ENCODE measurements around the gene APLNR.

Gene APLNR

DNA sequence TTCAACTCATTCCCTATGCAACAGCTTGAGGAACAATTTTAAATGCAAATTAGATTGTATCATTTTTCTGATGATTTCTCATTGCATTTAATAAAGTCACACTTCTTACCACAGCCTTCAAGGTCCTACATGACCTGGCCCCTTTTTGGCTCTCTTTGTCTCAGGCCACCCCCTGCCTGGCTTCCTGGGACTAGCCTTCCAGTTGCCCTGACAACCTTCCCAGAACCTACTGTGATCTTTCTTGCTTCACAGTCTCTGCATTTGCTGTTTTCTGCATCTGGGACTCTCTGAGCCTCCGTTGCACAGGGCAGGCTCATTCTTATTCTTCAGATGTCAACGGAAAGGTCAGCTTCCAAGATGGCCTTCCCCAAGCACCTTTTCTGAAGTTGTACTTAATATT is 12.9 kb downstream of the APLNR start:
- Histone ChIP-seq H3K79me2 (ENCODE audit: insufficient read depth, low read length) (no peaks in the 10 kb centered on the region), H3K9me2 (ENCODE audit: low read depth, low read length) (no peaks in the 10 kb centered on the region), H3K9me3 (ENCODE audit: low read length) (no peaks in the 10 kb centered on the region), H3K27ac (ENCODE audit: low read depth, low read length, poor library complexity, severe bottlenecking) (no peak overlapping the region), H3K4me1 (ENCODE audit: insufficient read depth, low read length, severe bottlenecking) (no peaks in the 10 kb centered on the region), H2AFZ (ENCODE audit: low read length) (no peak overlapping the region), H3K27me3 (ENCODE audit: insufficient read depth, low read length) (no peaks in the 10 kb centered on the region), H3K4me3 (ENCODE audit: low read depth, low read length, poor library complexity, severe bottlenecking) (no peak overlapping the region), H4K20me1 (ENCODE audit: insufficient read depth, low read length) (no peaks in the 10 kb centered on the region), H3K4me2 (ENCODE audit: low read length) (no peak overlapping the region), H3K9ac (ENCODE audit: low read length) (no peak overlapping the region), H3K36me3 (ENCODE audit: insufficient read depth, low read length) (no peaks in the 10 kb centered on the region), H3F3A (ENCODE audit: insufficient read depth, low read length) (no peaks in the 10 kb centered on the region)
- no peak for TF ChIP-seq EZH2 (IDR thresholded peaks at IDR 0.05; ENCODE audit: borderline replicate concordance, low read length)
- no peak for TF ChIP-seq CTCF (IDR thresholded peaks at IDR 0.05; ENCODE audit: low read length)

DNA sequence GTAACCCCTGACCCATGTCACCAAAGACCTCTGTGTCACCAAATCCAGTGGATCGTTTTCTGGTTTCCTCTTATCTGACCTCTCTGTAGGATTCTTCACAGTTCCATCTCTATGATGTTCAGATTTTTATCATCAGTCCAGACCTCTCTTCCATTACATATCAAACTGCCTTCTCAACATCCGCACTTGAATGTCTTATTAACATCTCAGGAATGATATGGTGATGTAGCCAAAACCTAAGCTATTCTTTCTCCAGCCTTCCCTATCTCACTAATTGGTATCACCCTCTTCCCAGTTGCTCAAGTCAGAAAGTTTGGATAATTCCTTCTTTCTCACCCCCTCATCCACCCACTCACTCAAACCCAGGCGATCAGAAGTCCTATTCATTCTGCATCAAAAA is 13.4 kb downstream of the APLNR start:
- Histone ChIP-seq H3K36me3 (ENCODE audit: insufficient read depth, low read length) (no peaks in the 10 kb centered on the region), H3K4me1 (ENCODE audit: insufficient read depth, low read length, severe bottlenecking) (no peaks in the 10 kb centered on the region), H3K9me3 (ENCODE audit: low read length) (no peaks in the 10 kb centered on the region), H4K20me1 (ENCODE audit: insufficient read depth, low read length) (no peaks in the 10 kb centered on the region), H3K9ac (ENCODE audit: low read length) (no peak overlapping the region), H3K4me3 (ENCODE audit: low read depth, low read length, poor library complexity, severe bottlenecking) (no peak overlapping the region), H3K27ac (ENCODE audit: low read depth, low read length, poor library complexity, severe bottlenecking) (no peak overlapping the region), H2AFZ (ENCODE audit: low read length) (no peak overlapping the region), H3K79me2 (ENCODE audit: insufficient read depth, low read length) (no peaks in the 10 kb centered on the region), H3K4me2 (ENCODE audit: low read length) (no peak overlapping the region), H3F3A (ENCODE audit: insufficient read depth, low read length) (no peaks in the 10 kb centered on the region), H3K9me2 (ENCODE audit: low read depth, low read length) (no peaks in the 10 kb centered on the region), H3K27me3 (ENCODE audit: insufficient read depth, low read length) (no peaks in the 10 kb centered on the region)
- TF ChIP-seq EZH2 (IDR thresholded peaks at IDR 0.05; ENCODE audit: borderline replicate concordance, low read length) (no peak), CTCF (IDR thresholded peaks at IDR 0.05; ENCODE audit: low read length) (no peak)

- Histone ChIP-seq H3K9ac (ENCODE audit: low read length) (no peak overlapping the region), H3K27ac (ENCODE audit: low read depth, low read length, poor library complexity, severe bottlenecking) (no peak overlapping the region), H3K4me2 (ENCODE audit: low read length) (no peak overlapping the region), H3K79me2 (ENCODE audit: insufficient read depth, low read length) (no peaks in the 10 kb centered on the region), H3F3A (ENCODE audit: insufficient read depth, low read length) (no peaks in the 10 kb centered on the region), H3K4me1 (ENCODE audit: insufficient read depth, low read length, severe bottlenecking) (no peaks in the 10 kb centered on the region), H3K9me3 (ENCODE audit: low read length) (no peaks in the 10 kb centered on the region), H4K20me1 (ENCODE audit: insufficient read depth, low read length) (no peaks in the 10 kb centered on the region), H2AFZ (ENCODE audit: low read length) (no peak overlapping the region), H3K36me3 (ENCODE audit: insufficient read depth, low read length) (no peaks in the 10 kb centered on the region), H3K9me2 (ENCODE audit: low read depth, low read length) (no peaks in the 10 kb centered on the region), H3K4me3 (ENCODE audit: low read depth, low read length, poor library complexity, severe bottlenecking) (no peak overlapping the region), H3K27me3 (ENCODE audit: insufficient read depth, low read length) (no peaks in the 10 kb centered on the region)
- no peak for TF ChIP-seq CTCF (IDR thresholded peaks at IDR 0.05; ENCODE audit: low read length)
- TF ChIP-seq EZH2 (IDR thresholded peaks at IDR 0.05; ENCODE audit: borderline replicate concordance, low read length): no peak
These were observed 14.8 kb downstream of the APLNR start for GRCh38 chr11:57222239-57222638.
